CD14-positive monocyte (primary cell): ENCODE measurements around the gene GJB5. TPM values are rescaled to one million over a fixed set of nuclear protein-coding genes. Genes with fewer than 3 reads are reported as not detected.

Source experiments
- DNase-seq, 3 donors: peaks; one replicate each; pipeline ENCODE4 v3.0.0-alpha.2; 2011 to 2022
- H2AFZ ChIP-seq: 2 replicates; pipeline ENCODE4 v1.6.0; 2012; ENCODE audit warnings: mild to moderate bottlenecking, low read depth, low read length, inconsistent platforms; ENCODE audit not compliant: insufficient read depth, poor library complexity, severe bottlenecking
- H3K27ac ChIP-seq, 2 donors: 1 replicate in 1 of 2; 2 replicates in 1 of 2; pipeline ENCODE4 v1.5.1; 2012 to 2013; ENCODE audit warnings: low read length in 2 of 2, control low read depth in 1 of 2, inconsistent platforms in 1 of 2, low read depth in 1 of 2, mild to moderate bottlenecking in 1 of 2
- H3K27me3 ChIP-seq, 2 donors: one replicate each; pipeline versions ENCODE4 v1.6.0 to v1.6.1; 2011 to 2013; ENCODE audit warnings: low read length in 2 of 2; ENCODE audit not compliant: control insufficient read depth in 2 of 2, insufficient read depth in 2 of 2
- H3K36me3 ChIP-seq, 2 donors: replicated peaks in 1 of 2; 1 replicate in 1 of 2; 2 replicates in 1 of 2; pipeline versions ENCODE4 v1.5.1 to v1.6.1; 2012 to 2013; ENCODE audit warnings: low read length in 2 of 2, control low read depth in 1 of 2, inconsistent platforms in 1 of 2, mild to moderate bottlenecking in 1 of 2; ENCODE audit not compliant: insufficient read depth in 2 of 2, control insufficient read depth in 1 of 2
- H3K4me1 ChIP-seq, 2 donors: 1 replicate in 1 of 2; 2 replicates in 1 of 2; pipeline versions ENCODE4 v1.5.1 to v1.6.1; 2012 to 2013; ENCODE audit warnings: low read length in 2 of 2, control low read depth in 1 of 2, inconsistent platforms in 1 of 2, mild to moderate bottlenecking in 1 of 2, moderate library complexity in 1 of 2; ENCODE audit not compliant: insufficient read depth in 2 of 2, control insufficient read depth in 1 of 2
- H3K4me2 ChIP-seq: replicated peaks from 2 replicates; pipeline ENCODE3; 2012; ENCODE audit warnings: low read length, moderate library complexity, mild to moderate bottlenecking; ENCODE audit not compliant: poor library complexity, severe bottlenecking; ENCODE audit errors: extremely low read depth
- H3K4me3 ChIP-seq, 3 experiments: fragments of 200-600 bp in 1 of 3; sonication (generic) in 1 of 3; replicated peaks in 1 of 3; 1 replicate in 2 of 3; 2 replicates in 1 of 3; pipeline ENCODE4 v1.5.1; 2011 to 2013; ENCODE audit warnings: low read length in 3 of 3, mild to moderate bottlenecking in 3 of 3, control low read depth in 2 of 3, low read depth in 2 of 3, inconsistent platforms in 1 of 3, moderate library complexity in 1 of 3
- H3K79me2 ChIP-seq: 2 replicates; pipeline ENCODE4 v1.6.0; 2012; ENCODE audit warnings: mild to moderate bottlenecking, control low read depth, inconsistent platforms, low read length, moderate library complexity; ENCODE audit not compliant: insufficient read depth
- H3K9ac ChIP-seq: 2 replicates; pipeline ENCODE4 v1.6.0; 2017; ENCODE audit warnings: low read length, mild to moderate bottlenecking; ENCODE audit not compliant: insufficient read depth, poor library complexity, severe bottlenecking
- H3K9me3 ChIP-seq, 2 donors: replicated peaks in 1 of 2; 1 replicate in 1 of 2; 2 replicates in 1 of 2; pipeline versions ENCODE4 v1.5.1 to v1.6.1; 2012 to 2013; ENCODE audit warnings: low read length in 2 of 2, control low read depth in 1 of 2; ENCODE audit not compliant: control insufficient read depth in 1 of 2, insufficient read depth in 1 of 2
- H4K20me1 ChIP-seq: 2 replicates; pipeline ENCODE4 v1.6.0; 2012; ENCODE audit warnings: mild to moderate bottlenecking, low read length, control low read depth, moderate library complexity; ENCODE audit not compliant: insufficient read depth
- H3K27ac Mint-ChIP-seq, 7 donors: one replicate each; pipeline ENCODE4 v1.8.0; 2020; ENCODE audit warnings: mild to moderate bottlenecking in 7 of 7, mixed read lengths in 7 of 7, moderate library complexity in 6 of 7, inconsistent platforms in 2 of 7
- H3K27me3 Mint-ChIP-seq, 3 donors: one replicate each; pipeline ENCODE4 v1.8.0; 2021 to 2022; ENCODE audit warnings: low read depth in 3 of 3, mild to moderate bottlenecking in 3 of 3, mixed read lengths in 3 of 3, moderate library complexity in 3 of 3, inconsistent platforms in 1 of 3
- H3K36me3 Mint-ChIP-seq, 2 donors: one replicate each; pipeline ENCODE4 v1.8.0; 2020; ENCODE audit warnings: mixed read lengths in 2 of 2, inconsistent platforms in 1 of 2, mild to moderate bottlenecking in 1 of 2
- H3K4me1 Mint-ChIP-seq: one replicate; pipeline ENCODE4 v1.8.0; 2020; ENCODE audit warnings: mild to moderate bottlenecking, mixed read lengths
- H3K4me3 Mint-ChIP-seq, 2 donors: one replicate each; pipeline ENCODE4 v1.8.0; 2020; ENCODE audit warnings: mild to moderate bottlenecking in 2 of 2, mixed read lengths in 2 of 2, moderate library complexity in 1 of 2
- H3K9me3 Mint-ChIP-seq, 7 donors: one replicate each; pipeline ENCODE4 v1.8.0; 2020 to 2022; ENCODE audit warnings: mixed read lengths in 7 of 7, mild to moderate bottlenecking in 6 of 7, moderate library complexity in 6 of 7, inconsistent platforms in 2 of 7
- CTCF ChIP-seq: fragments of 200-600 bp; IDR thresholded peaks from one replicate; pipeline ENCODE4 v1.8.0; 2022; ENCODE audit warnings: antibody characterized with exemption, mild to moderate bottlenecking
- WGBS: methylation state at CpG from one replicate; pipeline ENCODE4 v1.1.5; 2013; ENCODE audit warnings: missing lambda C conversion rate; ENCODE audit not compliant: insufficient coverage; 5-methylcytosine and 5-hydroxymethylcytosine counted together
- intact Hi-C, 2 donors: fragments of 100-400 bp; cut with micrococcal nuclease; formaldehyde crosslinking; loops; one replicate each; pipeline versions ENCODE4 v1.15.0 to v1.15.1; 2023
- polyA plus RNA-seq, 3 donors: library from polyadenylated mRNA; depleted of rRNA in 1 of 3; unstranded in 2 of 3; stranded (reverse) in 1 of 3; fragments of 300-500 nt in 2 of 3; fragments of >200 nt in 1 of 3; fragmentation: Illumina TruSeq in 2 of 3; gene quantifications; 1 replicate in 2 of 3; 2 replicates in 1 of 3; pipeline ENCODE4 v1.2.3, GENCODE V29; 2012 to 2021

The GJB5 gene
- polyA plus RNA-seq, 3 donors: 0.12 TPM; not detected in 2

GRCh38 chr1:34739613-34740012 lies 15.2 kb upstream of the GJB5 start:
- Histone ChIP-seq H3K9ac (no peak overlapping the region), H2AFZ (no peak overlapping the region), H3K27ac (no peak overlapping the region), H3K79me2 (no peaks in the 10 kb centered on the region), H4K20me1 (no peaks in the 10 kb centered on the region), H3K4me1 (no peaks in the 10 kb centered on the region), H3K4me3 (no peak overlapping the region), H3K27me3 (no peaks in the 10 kb centered on the region), H3K9me3 (no peaks in the 10 kb centered on the region), H3K4me2 (no peak overlapping the region), H3K36me3 (no peaks in the 10 kb centered on the region)
- intact Hi-C loops: loop anchor here (5.0 to 10.0 kb wide), 3 partner anchors 277 to 1105 kb away; no protein-coding TSS in a partner anchor
- H3K9me3 Mint-ChIP-seq: peaks cover 0 to 1% (median 0%) of the 10 kb centered on the region in 7 donors
- H3K27me3 Mint-ChIP-seq: peaks cover 2 to 6% (median 4%) of the 10 kb centered on the region in 3 donors
- H3K4me1 Mint-ChIP-seq: peaks cover 3% of the 10 kb centered on the region
- TF ChIP-seq CTCF: no peak
- H3K4me3 Mint-ChIP-seq: no peak overlapping the region
- no peak for DNase-seq
- WGBS: 63% methylated on average over 2 of the region's 3 CpGs
- H3K36me3 Mint-ChIP-seq: no peaks in the 10 kb centered on the region
- H3K27ac Mint-ChIP-seq: no peak overlapping the region

- no peak overlapping the region for H3K4me2 ChIP-seq
- Mint-ChIP-seq H3K4me1 (peaks cover 3% of the 10 kb centered on the region), H3K4me3 (no peak overlapping the region), H3K27ac (no peak overlapping the region), H3K27me3 (peaks cover 2 to 8% (median 4%) of the 10 kb centered on the region in 3 donors), H3K9me3 (peaks cover 0 to 1% (median 0%) of the 10 kb centered on the region in 7 donors), H3K36me3 (no peaks in the 10 kb centered on the region)
- no peak overlapping the region for H3K27ac ChIP-seq
- H3K4me1 ChIP-seq: no peaks in the 10 kb centered on the region
- no peak overlapping the region for H2AFZ ChIP-seq
- H4K20me1 ChIP-seq: no peaks in the 10 kb centered on the region
- no peak overlapping the region for H3K4me3 ChIP-seq
- intact Hi-C loops: loop anchor here (5.0 to 10.0 kb wide), 3 partner anchors 278 to 1106 kb away; no protein-coding TSS in a partner anchor
- H3K36me3 ChIP-seq: no peaks in the 10 kb centered on the region
- H3K79me2 ChIP-seq: no peaks in the 10 kb centered on the region
- no peaks in the 10 kb centered on the region for H3K27me3 ChIP-seq
- 72% methylated on average over 18 of the region's 18 CpGs for WGBS
- TF ChIP-seq CTCF: no peak
- DNase-seq: no peak
- H3K9me3 ChIP-seq: no peaks in the 10 kb centered on the region
- no peak overlapping the region for H3K9ac ChIP-seq
These were observed 14.5 kb upstream of the GJB5 start for GRCh38 chr1:34740161-34740868.
